GM10266 (cell line): ENCODE results near the gene CTSZ.

ENCODE experiments used
- DNase-seq: peaks from one replicate; pipeline ENCODE4 v3.0.0; 2012; ENCODE audit errors: extremely low spot score
- TF ChIP-seq, protein P1 (sequence below): IDR thresholded peaks from 2 replicates; pipeline ENCODE4 v1.5.1; 2012; ENCODE audit warnings: mild to moderate bottlenecking, low read depth; ENCODE audit not compliant: control insufficient read depth, insufficient read depth; ENCODE audit errors: missing control alignments

Gene CTSZ

DNA sequence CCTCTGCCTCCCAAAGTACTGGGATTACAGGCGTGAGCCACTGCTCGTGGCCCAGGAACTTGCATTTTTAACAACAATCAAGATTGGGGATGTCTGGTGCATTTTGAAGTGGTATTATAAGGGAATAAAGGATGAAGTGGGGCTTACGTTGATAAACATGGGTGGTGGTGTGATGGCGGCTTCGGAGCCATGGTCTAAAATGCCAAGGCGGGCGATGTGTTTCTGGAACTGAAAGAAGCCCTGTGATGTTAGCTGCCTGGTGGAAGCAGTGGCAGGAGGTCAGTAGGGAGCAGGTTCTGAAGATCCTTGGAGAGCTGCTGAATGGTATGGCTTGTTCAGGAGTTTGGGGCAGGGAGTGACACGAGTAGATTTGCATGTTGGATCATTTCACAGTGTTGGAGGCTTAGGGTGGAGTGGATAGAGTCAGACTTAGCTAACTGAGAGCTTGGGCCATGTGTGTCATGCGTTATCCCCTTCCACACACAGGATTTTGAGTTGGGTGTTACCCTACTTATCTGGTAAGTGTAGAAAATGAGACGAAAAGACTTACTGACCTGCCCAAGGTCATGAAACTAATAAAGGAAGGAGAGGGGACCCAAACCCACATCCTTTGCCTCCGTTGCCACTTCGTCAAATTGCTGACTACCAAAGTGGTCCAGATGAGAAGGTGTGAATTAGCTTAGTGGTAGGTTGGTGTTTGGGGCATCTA lies 24.5 kb downstream of the CTSZ start:
- no peak for DNase-seq
- TF ChIP-seq, protein P1, sequence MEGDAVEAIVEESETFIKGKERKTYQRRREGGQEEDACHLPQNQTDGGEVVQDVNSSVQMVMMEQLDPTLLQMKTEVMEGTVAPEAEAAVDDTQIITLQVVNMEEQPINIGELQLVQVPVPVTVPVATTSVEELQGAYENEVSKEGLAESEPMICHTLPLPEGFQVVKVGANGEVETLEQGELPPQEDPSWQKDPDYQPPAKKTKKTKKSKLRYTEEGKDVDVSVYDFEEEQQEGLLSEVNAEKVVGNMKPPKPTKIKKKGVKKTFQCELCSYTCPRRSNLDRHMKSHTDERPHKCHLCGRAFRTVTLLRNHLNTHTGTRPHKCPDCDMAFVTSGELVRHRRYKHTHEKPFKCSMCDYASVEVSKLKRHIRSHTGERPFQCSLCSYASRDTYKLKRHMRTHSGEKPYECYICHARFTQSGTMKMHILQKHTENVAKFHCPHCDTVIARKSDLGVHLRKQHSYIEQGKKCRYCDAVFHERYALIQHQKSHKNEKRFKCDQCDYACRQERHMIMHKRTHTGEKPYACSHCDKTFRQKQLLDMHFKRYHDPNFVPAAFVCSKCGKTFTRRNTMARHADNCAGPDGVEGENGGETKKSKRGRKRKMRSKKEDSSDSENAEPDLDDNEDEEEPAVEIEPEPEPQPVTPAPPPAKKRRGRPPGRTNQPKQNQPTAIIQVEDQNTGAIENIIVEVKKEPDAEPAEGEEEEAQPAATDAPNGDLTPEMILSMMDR: no peak

DNA sequence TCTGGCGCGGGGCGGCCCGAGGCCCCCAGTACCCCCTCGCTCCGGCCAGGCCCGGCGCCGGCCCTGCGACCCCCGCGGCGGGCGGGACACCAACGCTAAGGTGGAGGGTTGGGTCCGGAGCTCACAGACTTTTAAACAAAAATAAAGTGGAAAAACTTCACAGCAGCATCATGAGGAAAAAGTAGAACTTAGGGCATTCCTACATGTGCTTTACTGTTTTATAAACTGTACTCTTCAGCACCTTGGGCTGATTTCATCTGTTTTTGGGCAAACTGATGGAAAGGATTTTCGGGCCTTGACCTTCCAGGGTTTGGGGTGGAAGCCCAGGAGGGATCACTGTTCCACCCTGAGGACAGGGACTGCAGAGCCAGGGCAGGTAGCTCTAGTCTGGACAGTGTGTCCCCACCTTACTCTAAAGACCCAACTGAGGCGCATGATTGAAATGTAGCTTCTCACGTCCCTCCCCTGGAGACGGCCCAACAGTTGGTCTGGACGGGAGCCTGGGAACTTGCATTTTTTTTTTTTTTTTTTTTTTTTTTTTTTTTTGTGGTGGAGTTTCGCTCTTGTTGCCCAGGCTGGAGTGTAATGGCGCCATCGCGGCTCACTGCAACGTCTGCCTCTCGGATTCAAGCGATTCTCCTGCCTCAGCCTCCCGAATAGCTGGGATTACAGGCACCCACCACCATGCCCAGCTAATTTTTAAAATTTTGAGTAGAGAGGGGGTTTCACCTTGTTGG lies 25.3 kb downstream of the CTSZ start:
- DNase-seq: no peak
- TF ChIP-seq, protein P1: no peak

DNA sequence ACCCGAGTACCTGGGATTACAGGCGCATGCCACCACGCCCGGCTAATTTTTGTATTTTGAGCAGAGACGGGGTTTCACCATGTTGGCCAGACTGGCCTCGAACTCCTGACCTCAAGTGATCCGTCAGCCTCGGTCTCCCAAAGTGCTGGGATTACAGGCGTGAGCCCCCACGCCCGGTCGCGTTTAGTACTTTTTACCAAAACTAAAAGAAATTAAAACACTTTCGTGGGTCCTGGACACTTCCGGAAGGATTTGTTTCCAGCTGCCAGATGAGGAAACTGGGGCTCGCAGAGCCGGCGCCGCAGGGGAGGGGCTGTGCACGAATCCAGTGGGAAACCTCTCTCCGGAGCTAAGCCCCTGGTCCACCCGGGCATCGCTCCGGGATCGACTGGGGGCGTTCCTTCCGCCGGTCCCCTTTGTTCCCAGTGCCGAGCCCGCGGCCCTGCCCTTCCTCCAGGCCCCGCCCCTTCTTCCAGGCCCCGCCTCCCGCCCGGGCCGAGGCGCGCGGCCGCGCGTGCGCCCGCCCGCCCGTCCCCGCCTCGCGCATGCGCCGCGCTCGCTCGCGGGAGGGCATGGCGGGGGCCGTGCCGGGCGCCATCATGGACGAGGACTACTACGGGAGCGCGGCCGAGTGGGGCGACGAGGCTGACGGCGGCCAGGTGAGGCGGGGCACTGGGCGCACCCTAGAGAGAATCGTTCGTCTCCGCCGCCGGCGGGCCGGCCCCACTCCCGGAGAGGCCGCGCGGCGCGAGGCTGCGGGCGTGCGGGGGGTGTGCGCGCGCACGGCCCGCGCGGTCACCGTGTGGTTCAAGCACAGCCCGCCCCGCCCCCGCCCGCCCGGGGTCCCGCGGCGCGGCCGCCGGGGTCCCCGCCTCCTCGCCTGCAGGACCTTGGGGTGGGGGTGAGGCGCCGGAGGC lies 26.1 kb downstream of the CTSZ start, which contains the start of gene NELFCD:
TSS of gene NELFCD (plus strand) at position 546 of the 917 bp plus-strand sequence. CDS start at position 600, 54 bp downstream.
- DNase-seq: peak; percentile 99
- TF ChIP-seq, protein P1: no peak

DNA sequence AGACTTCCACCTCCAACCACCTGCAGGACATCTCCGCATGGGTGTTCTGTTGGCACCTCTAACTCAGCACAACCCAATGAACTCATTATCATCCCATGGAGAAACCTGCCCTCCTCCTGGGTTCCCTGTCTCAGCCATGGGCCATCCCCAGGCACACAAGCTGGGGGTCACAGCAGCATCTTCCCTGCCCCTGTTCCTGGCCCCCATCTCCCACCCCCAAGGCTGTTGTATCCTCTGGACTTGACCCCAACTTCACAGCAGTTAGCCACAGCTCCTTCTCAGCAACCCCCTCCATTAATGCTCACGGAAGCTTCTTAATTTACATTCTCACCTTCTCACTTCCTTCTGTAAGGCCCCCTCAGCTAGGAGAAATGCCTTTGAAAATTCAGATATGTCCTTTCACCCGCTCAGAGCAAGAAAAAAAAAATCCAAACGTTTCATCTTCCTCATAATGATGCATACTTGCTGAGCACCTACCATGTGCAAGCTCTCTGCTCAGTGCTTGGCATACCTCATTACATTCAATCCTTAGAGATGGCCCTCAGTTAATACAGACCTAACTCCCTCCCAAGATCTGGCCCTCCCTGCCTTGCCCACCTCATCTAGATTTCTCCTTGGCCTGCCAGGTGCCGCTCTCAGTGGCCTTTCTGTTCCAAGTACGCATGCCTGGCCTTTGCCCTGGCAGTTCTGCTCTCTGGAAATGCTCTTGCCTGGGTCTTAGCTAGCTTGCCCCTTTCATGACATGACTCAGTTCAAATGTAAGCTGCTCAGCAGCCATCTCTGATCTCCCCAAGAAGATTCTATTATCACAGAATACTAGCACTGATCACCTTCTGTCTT lies 28.5 kb downstream of the CTSZ start:
- DNase-seq: no peak
- TF ChIP-seq, protein P1: no peak

DNA sequence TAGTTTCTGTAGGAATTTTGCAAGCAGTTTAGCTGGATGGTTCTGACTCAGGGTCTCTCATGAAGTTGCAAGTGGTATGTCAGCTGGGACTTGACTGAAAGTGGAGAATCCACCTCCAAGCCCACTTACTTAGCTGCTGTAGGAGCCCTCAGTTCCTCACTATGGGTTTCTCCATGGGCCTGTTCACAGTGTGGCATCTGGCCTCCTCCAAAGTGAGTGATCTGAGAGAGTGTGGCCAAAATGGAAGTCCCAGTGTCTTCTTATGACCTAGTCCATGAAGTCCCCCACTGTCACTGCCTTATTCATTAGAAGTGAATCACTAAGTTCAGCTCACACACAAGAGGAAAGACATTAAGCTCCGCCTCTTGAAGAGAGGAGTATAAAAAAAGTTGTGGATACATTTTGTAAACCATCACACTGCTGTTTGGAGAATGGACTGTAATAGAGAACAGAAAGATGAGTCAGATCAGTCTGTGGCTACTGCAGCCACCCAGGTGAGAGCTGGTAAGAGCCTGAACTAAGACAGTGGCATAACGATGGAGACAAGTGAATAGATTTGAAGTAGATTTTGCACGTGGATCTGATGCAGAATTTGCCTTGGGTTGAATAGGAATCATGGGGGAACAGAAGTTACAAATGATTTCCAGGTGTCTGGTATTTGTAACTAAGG lies 30.9 kb downstream of the CTSZ start:
- no peak for DNase-seq
- TF ChIP-seq, protein P1: no peak

DNA sequence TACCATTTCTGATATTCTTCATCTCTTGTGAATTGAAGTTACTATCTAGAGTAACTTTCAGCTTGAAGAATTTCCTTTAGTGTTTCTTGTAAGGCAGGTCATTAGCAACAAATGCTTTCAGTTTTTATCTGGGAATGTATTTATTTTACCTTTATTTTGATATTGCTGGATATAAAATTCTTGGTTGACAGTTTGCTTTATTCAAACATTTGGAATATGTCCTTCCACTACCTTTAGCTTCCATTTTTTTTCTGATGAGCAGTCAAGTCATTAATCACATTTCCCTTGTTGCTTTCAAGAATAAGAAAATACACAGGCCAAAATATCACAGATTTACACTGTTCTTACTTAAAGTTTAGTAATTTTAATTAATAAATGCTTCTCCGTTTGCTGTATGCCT lies 31.7 kb downstream of the CTSZ start:
- no peak for DNase-seq
- TF ChIP-seq, protein P1: no peak
